ENCODE data around the gene INSIG1. TPM values are rescaled to one million over a fixed set of nuclear protein-coding genes. Genes with fewer than 3 reads are reported as not detected.

INSIG1 gene
- total and polyA plus RNA-seq, 12 donors: 5.9 to 16.3 (median 12.1) TPM

- no peak overlapping the region for H3K4me3 ChIP-seq
- no peaks in the 10 kb centered on the region for H3K9me3 ChIP-seq
- no peaks in the 10 kb centered on the region for H3K36me3 ChIP-seq
- DNase-seq (no peak), ATAC-seq (no peak)
- intact Hi-C loops (cut with DNase I): no loop called here
- H3K4me1 ChIP-seq: peaks cover 0 to 9% (median 0%) of the 10 kb centered on the region in 9 donors
- H3K27ac ChIP-seq: no peak overlapping the region
- WGBS, 2 donors: 79 to 85% methylated on average over 8 of the region's 8 CpGs
- peaks cover 4 to 82% (median 69%) of the 10 kb centered on the region in 7 donors for H3K27me3 ChIP-seq
- TF ChIP-seq CTCF (IDR thresholded peaks at IDR 0.05): no peak
These were observed 58.1 kb downstream of the INSIG1 start for GRCh38 chr7:155355745-155356144.

GRCh38 chr7:155356323-155357105 is 58.8 kb downstream of the INSIG1 start:
- intact Hi-C loops (cut with DNase I): no loop called here
- Histone ChIP-seq H3K4me1 (peaks cover 0 to 12% (median 0%) of the 10 kb centered on the region in 9 donors), H3K27me3 (peaks cover 4 to 83% (median 74%) of the 10 kb centered on the region in 7 donors), H3K36me3 (no peaks in the 10 kb centered on the region), H3K9me3 (no peaks in the 10 kb centered on the region), H3K27ac (no peak overlapping the region), H3K4me3 (no peak overlapping the region)
- 43 to 46% methylated on average over 14 of the region's 14 CpGs for WGBS, 2 donors
- DNase-seq (no peak), ATAC-seq (no peak)
- peak in 3 of 9 donors; percentile 11 to 34 (median 18) for TF ChIP-seq CTCF (IDR thresholded peaks at IDR 0.05)

- intact Hi-C loops (cut with DNase I): no loop called here
- Histone ChIP-seq H3K9me3 (no peaks in the 10 kb centered on the region), H3K4me1 (peaks cover 0 to 12% (median 0%) of the 10 kb centered on the region in 9 donors), H3K27ac (no peak overlapping the region), H3K4me3 (no peak overlapping the region), H3K27me3 (peaks cover 4 to 83% (median 76%) of the 10 kb centered on the region in 7 donors), H3K36me3 (no peaks in the 10 kb centered on the region)
- 49 to 54% methylated on average over 14 of the region's 14 CpGs for WGBS, 2 donors
- TF ChIP-seq CTCF (IDR thresholded peaks at IDR 0.05): no peak
- ATAC-seq (peak in 1 of 8 donors; percentile 19), DNase-seq (no peak)
These were observed 59.9 kb downstream of the INSIG1 start for GRCh38 chr7:155357573-155358041.

GRCh38 chr7:155358066-155358947 is 60.6 kb downstream of the INSIG1 start:
- ATAC-seq: no peak
- Histone ChIP-seq H3K27me3 (peaks cover 4 to 84% (median 81%) of the 10 kb centered on the region in 7 donors), H3K4me1 (peaks cover 0 to 12% (median 0%) of the 10 kb centered on the region in 9 donors), H3K27ac (no peak overlapping the region), H3K36me3 (no peaks in the 10 kb centered on the region), H3K4me3 (no peak overlapping the region), H3K9me3 (no peaks in the 10 kb centered on the region)
- intact Hi-C loops (cut with DNase I): no loop called here
- WGBS, 2 donors: 50 to 60% methylated on average over 40 of the region's 40 CpGs
- no peak for TF ChIP-seq CTCF (IDR thresholded peaks at IDR 0.05)
- no peak for DNase-seq
